ENCODE measurements around the gene HLA-B.

DNA sequence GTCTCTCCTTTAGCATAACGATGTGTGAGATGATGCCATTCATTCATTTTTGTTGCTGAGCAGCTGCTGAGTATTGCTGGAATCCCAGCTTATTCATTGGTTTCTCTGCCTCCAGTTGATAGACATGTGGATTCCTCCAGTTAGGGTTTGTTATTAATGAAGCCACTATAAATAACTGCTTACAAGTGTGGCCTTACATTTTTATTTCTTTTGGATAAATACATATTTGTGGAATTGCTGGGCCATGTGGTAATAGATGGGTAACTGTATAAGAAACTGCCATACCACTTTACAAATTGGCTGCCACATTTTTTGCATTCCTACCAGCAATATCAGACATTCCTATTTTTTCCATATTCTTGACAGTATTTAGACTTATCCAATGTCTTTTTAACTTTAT lies 2.6 kb upstream of the HLA-B start:
- TF ChIP-seq, protein P1, sequence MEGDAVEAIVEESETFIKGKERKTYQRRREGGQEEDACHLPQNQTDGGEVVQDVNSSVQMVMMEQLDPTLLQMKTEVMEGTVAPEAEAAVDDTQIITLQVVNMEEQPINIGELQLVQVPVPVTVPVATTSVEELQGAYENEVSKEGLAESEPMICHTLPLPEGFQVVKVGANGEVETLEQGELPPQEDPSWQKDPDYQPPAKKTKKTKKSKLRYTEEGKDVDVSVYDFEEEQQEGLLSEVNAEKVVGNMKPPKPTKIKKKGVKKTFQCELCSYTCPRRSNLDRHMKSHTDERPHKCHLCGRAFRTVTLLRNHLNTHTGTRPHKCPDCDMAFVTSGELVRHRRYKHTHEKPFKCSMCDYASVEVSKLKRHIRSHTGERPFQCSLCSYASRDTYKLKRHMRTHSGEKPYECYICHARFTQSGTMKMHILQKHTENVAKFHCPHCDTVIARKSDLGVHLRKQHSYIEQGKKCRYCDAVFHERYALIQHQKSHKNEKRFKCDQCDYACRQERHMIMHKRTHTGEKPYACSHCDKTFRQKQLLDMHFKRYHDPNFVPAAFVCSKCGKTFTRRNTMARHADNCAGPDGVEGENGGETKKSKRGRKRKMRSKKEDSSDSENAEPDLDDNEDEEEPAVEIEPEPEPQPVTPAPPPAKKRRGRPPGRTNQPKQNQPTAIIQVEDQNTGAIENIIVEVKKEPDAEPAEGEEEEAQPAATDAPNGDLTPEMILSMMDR (IDR thresholded peaks at IDR 0.05), result no peak
- no peak for TF ChIP-seq EZH2phosphoT487 (IDR thresholded peaks at IDR 0.05)

All from neural progenitor cell (in vitro differentiated cells).